Trophoblast cell (in vitro differentiated cells and primary cell): Measurements from ENCODE around the gene GRB10.
A peak's percentile ranks its signal among the peaks of the same experiment; 100 is the strongest.
"Not testable (repeated sequence)": the region's sequence is repeated elsewhere in the genome, so short reads cannot be mapped to it uniquely, and the experiment has no call there.

ENCODE experiments used
- DNase-seq, 2 donors: peaks; one replicate each; pipeline ENCODE4 v3.0.0-alpha.2; 2016
- H2AFZ ChIP-seq: 2 replicates; pipeline ENCODE4 v1.6.1; 2013; ENCODE audit warnings: low read length, moderate library complexity, mild to moderate bottlenecking; ENCODE audit not compliant: insufficient read depth, poor library complexity
- H2AK5ac ChIP-seq: 2 replicates; pipeline ENCODE4 v1.6.1; 2013; ENCODE audit warnings: mild to moderate bottlenecking, low read length
- H2BK120ac ChIP-seq: 2 replicates; pipeline ENCODE4 v1.6.1; 2013; ENCODE audit warnings: low read length, mild to moderate bottlenecking, moderate library complexity; ENCODE audit not compliant: insufficient read depth, poor library complexity
- H2BK12ac ChIP-seq: 2 replicates; pipeline ENCODE4 v1.6.1; 2013; ENCODE audit warnings: mild to moderate bottlenecking, low read length, moderate library complexity
- H2BK5ac ChIP-seq: 2 replicates; pipeline ENCODE4 v1.6.1; 2013; ENCODE audit warnings: low read length, low read depth, moderate library complexity, mild to moderate bottlenecking; ENCODE audit not compliant: poor library complexity
- H3K14ac ChIP-seq: 2 replicates; pipeline ENCODE4 v1.6.1; 2013; ENCODE audit warnings: mild to moderate bottlenecking, low read length
- H3K18ac ChIP-seq: 2 replicates; pipeline ENCODE4 v1.6.1; 2013; ENCODE audit warnings: mild to moderate bottlenecking, low read length
- H3K23ac ChIP-seq: 2 replicates; pipeline ENCODE4 v1.6.1; 2013; ENCODE audit warnings: low read length
- H3K27ac ChIP-seq: 2 replicates; pipeline ENCODE4 v1.5.1; 2013; ENCODE audit warnings: low read depth, mild to moderate bottlenecking, inconsistent platforms, low read length, moderate library complexity
- H3K27me3 ChIP-seq: 2 replicates; pipeline ENCODE4 v1.6.1; 2013; ENCODE audit warnings: inconsistent platforms, mild to moderate bottlenecking, low read length, moderate library complexity; ENCODE audit not compliant: insufficient read depth
- H3K36me3 ChIP-seq, 2 experiments: 1 replicate in 1 of 2; 2 replicates in 1 of 2; pipeline ENCODE4 v1.6.1; 2013; ENCODE audit warnings: low read length in 2 of 2, mild to moderate bottlenecking in 2 of 2, moderate library complexity in 1 of 2; ENCODE audit not compliant: insufficient read depth in 2 of 2, control insufficient read depth in 1 of 2
- H3K4ac ChIP-seq: 2 replicates; pipeline ENCODE4 v1.6.1; 2013; ENCODE audit warnings: low read depth, mild to moderate bottlenecking, low read length, moderate library complexity
- H3K4me1 ChIP-seq, 2 experiments: 1 replicate in 1 of 2; 2 replicates in 1 of 2; pipeline ENCODE4 v1.6.1; 2013; ENCODE audit warnings: low read length in 2 of 2, mild to moderate bottlenecking in 2 of 2, moderate library complexity in 1 of 2; ENCODE audit not compliant: insufficient read depth in 2 of 2, control insufficient read depth in 1 of 2
- H3K4me2 ChIP-seq: 2 replicates; pipeline ENCODE4 v1.6.1; 2013; ENCODE audit warnings: inconsistent platforms, mild to moderate bottlenecking, low read length, moderate library complexity
- H3K4me3 ChIP-seq: 2 replicates; pipeline ENCODE4 v1.5.1; 2013; ENCODE audit warnings: mild to moderate bottlenecking, low read depth, low read length, inconsistent platforms
- H3K79me1 ChIP-seq: one replicate; pipeline ENCODE4 v1.6.1; 2013; ENCODE audit warnings: low read length
- H3K79me2 ChIP-seq: 2 replicates; pipeline ENCODE4 v1.6.1; 2013; ENCODE audit warnings: low read length, mild to moderate bottlenecking; ENCODE audit not compliant: control insufficient read depth, insufficient read depth, poor library complexity
- H3K9ac ChIP-seq: 2 replicates; pipeline ENCODE4 v1.6.1; 2013; ENCODE audit warnings: mild to moderate bottlenecking, low read length
- H3K9me3 ChIP-seq: 2 replicates; pipeline ENCODE4 v1.6.1; 2013; ENCODE audit warnings: low read depth, mild to moderate bottlenecking, control low read depth, inconsistent platforms, low read length; ENCODE audit not compliant: insufficient read depth
- H4K12ac ChIP-seq: 2 replicates; pipeline ENCODE4 v1.6.1; 2013; ENCODE audit warnings: low read depth, mild to moderate bottlenecking, low read length, moderate library complexity
- H4K8ac ChIP-seq: 2 replicates; pipeline ENCODE4 v1.6.1; 2013; ENCODE audit warnings: low read depth, mild to moderate bottlenecking, low read length, moderate library complexity
- H4K91ac ChIP-seq: one replicate; pipeline ENCODE4 v1.6.1; 2013; ENCODE audit warnings: low read depth, mild to moderate bottlenecking, low read length, moderate library complexity
- WGBS: extraction: QIAGEN DNeasy Blood & Tissue Kit; methylation state at CpG from one replicate; pipeline ENCODE4 v1.1.7; 2013; ENCODE audit warnings: missing lambda C conversion rate; ENCODE audit not compliant: insufficient read length, insufficient coverage; ENCODE audit errors: extremely low coverage; 5-methylcytosine and 5-hydroxymethylcytosine counted together

Gene GRB10

GRCh38 chr7:50580666-50581065 is 202.0 kb downstream of the GRB10 start:
- not testable (repeated sequence) for H3K18ac ChIP-seq, H3K4ac ChIP-seq, H3K23ac ChIP-seq, H3K36me3 ChIP-seq, H4K12ac ChIP-seq, H2BK12ac ChIP-seq, H3K9me3 ChIP-seq, H4K8ac ChIP-seq, H3K79me2 ChIP-seq, H2AK5ac ChIP-seq, H3K27me3 ChIP-seq, H2BK120ac ChIP-seq, H2AFZ ChIP-seq, DNase-seq, H3K14ac ChIP-seq, H3K9ac ChIP-seq, H3K4me2 ChIP-seq, H3K79me1 ChIP-seq, H3K4me3 ChIP-seq
- WGBS: no CpG with 5 or more reads among the region's 2 CpGs
- Histone ChIP-seq H4K91ac (peak overlapping the region; percentile 11), H2BK5ac (peak overlapping the region; percentile 19), H3K4me1 (peaks cover 5 to 11% of the 10 kb centered on the region in 2 experiments), H3K27ac (peak overlapping the region; percentile 67)

GRCh38 chr7:50580057-50580456 is 202.6 kb downstream of the GRB10 start:
- no peaks in the 10 kb centered on the region for H3K79me2 ChIP-seq
- H3K4me2 ChIP-seq: no peak overlapping the region
- H3K27ac ChIP-seq: peak overlapping the region; percentile 67
- H4K12ac ChIP-seq: no peak overlapping the region
- no peak overlapping the region for H3K9ac ChIP-seq
- peaks cover 5 to 9% of the 10 kb centered on the region in 2 experiments for H3K4me1 ChIP-seq
- H3K79me1 ChIP-seq: peaks cover 4% of the 10 kb centered on the region
- H2AFZ ChIP-seq: no peak overlapping the region
- H3K27me3 ChIP-seq: no peaks in the 10 kb centered on the region
- peaks cover 6% of the 10 kb centered on the region for H3K9me3 ChIP-seq
- H2BK5ac ChIP-seq: no peak overlapping the region
- no CpG with 5 or more reads among the region's 5 CpGs for whole genome bisulfite sequencing
- no peak overlapping the region for H2BK120ac ChIP-seq
- H3K14ac ChIP-seq: no peak overlapping the region
- no peak overlapping the region for H2AK5ac ChIP-seq
- no peak overlapping the region for H3K18ac ChIP-seq
- no peak overlapping the region for H3K23ac ChIP-seq
- H2BK12ac ChIP-seq: no peak overlapping the region
- peak; percentile 88 to 96 for DNase-seq
- no peak overlapping the region for H4K91ac ChIP-seq
- no peaks in the 10 kb centered on the region for H3K36me3 ChIP-seq
- H3K4me3 ChIP-seq: no peak overlapping the region
- H4K8ac ChIP-seq: no peak overlapping the region
- no peak overlapping the region for H3K4ac ChIP-seq

- H4K91ac ChIP-seq, H3K79me1 ChIP-seq, H3K4ac ChIP-seq, H2BK120ac ChIP-seq, H2AK5ac ChIP-seq, H3K18ac ChIP-seq, H3K4me3 ChIP-seq, H3K9me3 ChIP-seq, H3K9ac ChIP-seq, H3K36me3 ChIP-seq, H4K12ac ChIP-seq, DNase-seq, H3K4me2 ChIP-seq, H3K4me1 ChIP-seq, H2BK5ac ChIP-seq, H2BK12ac ChIP-seq, H3K14ac ChIP-seq, H3K27me3 ChIP-seq, H4K8ac ChIP-seq, H3K27ac ChIP-seq, H2AFZ ChIP-seq, H3K23ac ChIP-seq, H3K79me2 ChIP-seq: not testable (repeated sequence)
- no CpG with 5 or more reads among the region's 4 CpGs for WGBS
Measured at GRCh38 chr7:50578105-50578504, 204.6 kb downstream of the GRB10 start.

GRCh38 chr7:50577569-50577968 is 205.1 kb downstream of the GRB10 start:
- no peak overlapping the region for H3K23ac ChIP-seq
- H3K18ac ChIP-seq: no peak overlapping the region
- no peaks in the 10 kb centered on the region for H3K27me3 ChIP-seq
- no peak overlapping the region for H2BK5ac ChIP-seq
- peak; percentile 34 to 70 for DNase-seq
- H4K12ac ChIP-seq: no peak overlapping the region
- H3K14ac ChIP-seq: no peak overlapping the region
- H3K4ac ChIP-seq: no peak overlapping the region
- H3K79me2 ChIP-seq: no peaks in the 10 kb centered on the region
- peaks cover 4% of the 10 kb centered on the region for H3K79me1 ChIP-seq
- peaks cover 2 to 5% of the 10 kb centered on the region in 2 experiments for H3K4me1 ChIP-seq
- no peak overlapping the region for H3K4me3 ChIP-seq
- H3K4me2 ChIP-seq: no peak overlapping the region
- no peak overlapping the region for H2BK120ac ChIP-seq
- H3K36me3 ChIP-seq: no peaks in the 10 kb centered on the region
- no peak overlapping the region for H3K27ac ChIP-seq
- H2AFZ ChIP-seq: no peak overlapping the region
- H2BK12ac ChIP-seq: no peak overlapping the region
- no peak overlapping the region for H2AK5ac ChIP-seq
- no CpG with 5 or more reads among the region's 10 CpGs for WGBS
- H4K91ac ChIP-seq: no peak overlapping the region
- H3K9me3 ChIP-seq: no peaks in the 10 kb centered on the region
- H4K8ac ChIP-seq: no peak overlapping the region
- no peak overlapping the region for H3K9ac ChIP-seq
